CD14-positive monocyte (primary cell): ENCODE results near the gene SELENOF. TPM values are rescaled to one million over a fixed set of nuclear protein-coding genes. Genes with fewer than 3 reads are reported as not detected.

Experiments
- DNase-seq, 3 donors: peaks; one replicate each; pipeline ENCODE4 v3.0.0-alpha.2; 2011 to 2022
- H2AFZ ChIP-seq: 2 replicates; pipeline ENCODE4 v1.6.0; 2012; ENCODE audit warnings: mild to moderate bottlenecking, low read depth, low read length, inconsistent platforms; ENCODE audit not compliant: insufficient read depth, poor library complexity, severe bottlenecking
- H3K27ac ChIP-seq, 2 donors: 1 replicate in 1 of 2; 2 replicates in 1 of 2; pipeline ENCODE4 v1.5.1; 2012 to 2013; ENCODE audit warnings: low read length in 2 of 2, control low read depth in 1 of 2, inconsistent platforms in 1 of 2, low read depth in 1 of 2, mild to moderate bottlenecking in 1 of 2
- H3K27me3 ChIP-seq, 2 donors: one replicate each; pipeline versions ENCODE4 v1.6.0 to v1.6.1; 2011 to 2013; ENCODE audit warnings: low read length in 2 of 2; ENCODE audit not compliant: control insufficient read depth in 2 of 2, insufficient read depth in 2 of 2
- H3K36me3 ChIP-seq, 2 donors: replicated peaks in 1 of 2; 1 replicate in 1 of 2; 2 replicates in 1 of 2; pipeline versions ENCODE4 v1.5.1 to v1.6.1; 2012 to 2013; ENCODE audit warnings: low read length in 2 of 2, control low read depth in 1 of 2, inconsistent platforms in 1 of 2, mild to moderate bottlenecking in 1 of 2; ENCODE audit not compliant: insufficient read depth in 2 of 2, control insufficient read depth in 1 of 2
- H3K4me1 ChIP-seq, 2 donors: 1 replicate in 1 of 2; 2 replicates in 1 of 2; pipeline versions ENCODE4 v1.5.1 to v1.6.1; 2012 to 2013; ENCODE audit warnings: low read length in 2 of 2, control low read depth in 1 of 2, inconsistent platforms in 1 of 2, mild to moderate bottlenecking in 1 of 2, moderate library complexity in 1 of 2; ENCODE audit not compliant: insufficient read depth in 2 of 2, control insufficient read depth in 1 of 2
- H3K4me2 ChIP-seq: replicated peaks from 2 replicates; pipeline ENCODE3; 2012; ENCODE audit warnings: low read length, moderate library complexity, mild to moderate bottlenecking; ENCODE audit not compliant: poor library complexity, severe bottlenecking; ENCODE audit errors: extremely low read depth
- H3K4me3 ChIP-seq, 3 experiments: fragments of 200-600 bp in 1 of 3; sonication (generic) in 1 of 3; replicated peaks in 1 of 3; 1 replicate in 2 of 3; 2 replicates in 1 of 3; pipeline ENCODE4 v1.5.1; 2011 to 2013; ENCODE audit warnings: low read length in 3 of 3, mild to moderate bottlenecking in 3 of 3, control low read depth in 2 of 3, low read depth in 2 of 3, inconsistent platforms in 1 of 3, moderate library complexity in 1 of 3
- H3K79me2 ChIP-seq: 2 replicates; pipeline ENCODE4 v1.6.0; 2012; ENCODE audit warnings: mild to moderate bottlenecking, control low read depth, inconsistent platforms, low read length, moderate library complexity; ENCODE audit not compliant: insufficient read depth
- H3K9ac ChIP-seq: 2 replicates; pipeline ENCODE4 v1.6.0; 2017; ENCODE audit warnings: low read length, mild to moderate bottlenecking; ENCODE audit not compliant: insufficient read depth, poor library complexity, severe bottlenecking
- H3K9me3 ChIP-seq, 2 donors: replicated peaks in 1 of 2; 1 replicate in 1 of 2; 2 replicates in 1 of 2; pipeline versions ENCODE4 v1.5.1 to v1.6.1; 2012 to 2013; ENCODE audit warnings: low read length in 2 of 2, control low read depth in 1 of 2; ENCODE audit not compliant: control insufficient read depth in 1 of 2, insufficient read depth in 1 of 2
- H4K20me1 ChIP-seq: 2 replicates; pipeline ENCODE4 v1.6.0; 2012; ENCODE audit warnings: mild to moderate bottlenecking, low read length, control low read depth, moderate library complexity; ENCODE audit not compliant: insufficient read depth
- H3K27ac Mint-ChIP-seq, 7 donors: one replicate each; pipeline ENCODE4 v1.8.0; 2020; ENCODE audit warnings: mild to moderate bottlenecking in 7 of 7, mixed read lengths in 7 of 7, moderate library complexity in 6 of 7, inconsistent platforms in 2 of 7
- H3K27me3 Mint-ChIP-seq, 3 donors: one replicate each; pipeline ENCODE4 v1.8.0; 2021 to 2022; ENCODE audit warnings: low read depth in 3 of 3, mild to moderate bottlenecking in 3 of 3, mixed read lengths in 3 of 3, moderate library complexity in 3 of 3, inconsistent platforms in 1 of 3
- H3K36me3 Mint-ChIP-seq, 2 donors: one replicate each; pipeline ENCODE4 v1.8.0; 2020; ENCODE audit warnings: mixed read lengths in 2 of 2, inconsistent platforms in 1 of 2, mild to moderate bottlenecking in 1 of 2
- H3K4me1 Mint-ChIP-seq: one replicate; pipeline ENCODE4 v1.8.0; 2020; ENCODE audit warnings: mild to moderate bottlenecking, mixed read lengths
- H3K4me3 Mint-ChIP-seq, 2 donors: one replicate each; pipeline ENCODE4 v1.8.0; 2020; ENCODE audit warnings: mild to moderate bottlenecking in 2 of 2, mixed read lengths in 2 of 2, moderate library complexity in 1 of 2
- H3K9me3 Mint-ChIP-seq, 7 donors: one replicate each; pipeline ENCODE4 v1.8.0; 2020 to 2022; ENCODE audit warnings: mixed read lengths in 7 of 7, mild to moderate bottlenecking in 6 of 7, moderate library complexity in 6 of 7, inconsistent platforms in 2 of 7
- CTCF ChIP-seq: fragments of 200-600 bp; IDR thresholded peaks from one replicate; pipeline ENCODE4 v1.8.0; 2022; ENCODE audit warnings: antibody characterized with exemption, mild to moderate bottlenecking
- whole genome bisulfite sequencing: methylation state at CpG from one replicate; pipeline ENCODE4 v1.1.5; 2013; ENCODE audit warnings: missing lambda C conversion rate; ENCODE audit not compliant: insufficient coverage; 5-methylcytosine and 5-hydroxymethylcytosine counted together
- intact Hi-C, 2 donors: fragments of 100-400 bp; cut with micrococcal nuclease; formaldehyde crosslinking; loops; one replicate each; pipeline versions ENCODE4 v1.15.0 to v1.15.1; 2023
- polyA plus RNA-seq, 3 donors: library from polyadenylated mRNA; depleted of rRNA in 1 of 3; unstranded in 2 of 3; stranded (reverse) in 1 of 3; fragments of 300-500 nt in 2 of 3; fragments of >200 nt in 1 of 3; fragmentation: Illumina TruSeq in 2 of 3; gene quantifications; 1 replicate in 2 of 3; 2 replicates in 1 of 3; pipeline ENCODE4 v1.2.3, GENCODE V29; 2012 to 2021

SELENOF gene
- polyA plus RNA-seq, 3 donors = 111 to 357 (median 339) TPM

- H3K4me1 ChIP-seq = no peaks in the 10 kb centered on the region
- Mint-ChIP-seq H3K27ac (no peak overlapping the region), H3K27me3 (peaks cover 0 to 3% (median 2%) of the 10 kb centered on the region in 3 donors), H3K4me1 (peaks cover 5% of the 10 kb centered on the region), H3K4me3 (no peak overlapping the region), H3K9me3 (peaks cover 28 to 36% (median 32%) of the 10 kb centered on the region in 7 donors), H3K36me3 (peaks cover 0 to 5% of the 10 kb centered on the region in 2 donors)
- no peaks in the 10 kb centered on the region for H3K36me3 ChIP-seq
- no peak overlapping the region for H3K27ac ChIP-seq
- no peak for DNase-seq
- intact Hi-C loops = no loop called here
- H3K4me2 ChIP-seq = no peak overlapping the region
- H3K4me3 ChIP-seq = no peak overlapping the region
- peaks cover 17 to 21% of the 10 kb centered on the region in 2 donors for H3K9me3 ChIP-seq
- H3K9ac ChIP-seq = no peak overlapping the region
- no peaks in the 10 kb centered on the region for H3K27me3 ChIP-seq
- TF ChIP-seq CTCF = no peak
- 100% methylated on average over 5 of the region's 8 CpGs for WGBS
- H4K20me1 ChIP-seq = no peaks in the 10 kb centered on the region
- no peak overlapping the region for H2AFZ ChIP-seq
- peaks cover 12% of the 10 kb centered on the region for H3K79me2 ChIP-seq
These were observed 10.5 kb upstream of the SELENOF start for GRCh38 chr1:86924324-86924960.

- H3K4me3 ChIP-seq = no peak overlapping the region
- peaks cover 28 to 36% (median 32%) of the 10 kb centered on the region in 7 donors for H3K9me3 Mint-ChIP-seq
- no CpG with 5 or more reads among the region's 1 CpG for WGBS
- H3K79me2 ChIP-seq = peaks cover 20% of the 10 kb centered on the region
- no peak for TF ChIP-seq CTCF
- H2AFZ ChIP-seq = no peak overlapping the region
- no peaks in the 10 kb centered on the region for H4K20me1 ChIP-seq
- no peak overlapping the region for H3K4me3 Mint-ChIP-seq
- no peak overlapping the region for H3K9ac ChIP-seq
- H3K27ac ChIP-seq = no peak overlapping the region
- H3K27ac Mint-ChIP-seq = no peak overlapping the region
- H3K27me3 ChIP-seq = no peaks in the 10 kb centered on the region
- H3K27me3 Mint-ChIP-seq = peaks cover 0 to 3% (median 2%) of the 10 kb centered on the region in 3 donors
- H3K4me1 Mint-ChIP-seq = peaks cover 5% of the 10 kb centered on the region
- DNase-seq = no peak
- intact Hi-C loops = no loop called here
- no peak overlapping the region for H3K4me2 ChIP-seq
- peaks cover 17 to 21% of the 10 kb centered on the region in 2 donors for H3K9me3 ChIP-seq
- no peaks in the 10 kb centered on the region for H3K36me3 ChIP-seq
- H3K4me1 ChIP-seq = no peaks in the 10 kb centered on the region
- H3K36me3 Mint-ChIP-seq = peaks cover 0 to 5% of the 10 kb centered on the region in 2 donors
These were observed 8.5 kb upstream of the SELENOF start for GRCh38 chr1:86922445-86922844.
